Choroid plexus epithelial cell (primary cell): ENCODE measurements around the gene MACO1.
"Not testable (repeated sequence)": the region's sequence is repeated elsewhere in the genome, so short reads cannot be mapped to it uniquely, and the experiment has no call there.

Source experiments
- DNase-seq: peaks from one replicate; pipeline ENCODE4 v3.0.0-alpha.2; 2010; ENCODE audit warnings: low read depth
- H3K4me3 ChIP-seq: 2 replicates; pipeline ENCODE4 v1.5.1; 2011; ENCODE audit warnings: low read depth, mild to moderate bottlenecking, control low read depth, low read length, moderate library complexity
- CTCF ChIP-seq: conservative IDR thresholded peaks from 2 replicates; pipeline ENCODE4 v1.5.1; 2011; ENCODE audit warnings: low read depth, mild to moderate bottlenecking, control low read depth, inconsistent platforms, low read length, moderate library complexity

The MACO1 gene

GRCh38 chr1:25412872-25413623, 17.6 kb upstream of the MACO1 start:
- H3K4me3 ChIP-seq, DNase-seq: not testable (repeated sequence)

GRCh38 chr1:25414157-25414556, 16.5 kb upstream of the MACO1 start:
- DNase-seq: not testable (repeated sequence)

GRCh38 chr1:25414578-25414977, 16.1 kb upstream of the MACO1 start:
- not testable (repeated sequence) for H3K4me3 ChIP-seq, DNase-seq

More at GRCh38 chr1:25414157-25414556, 16.5 kb upstream of the MACO1 start:
- not testable (repeated sequence) for H3K4me3 ChIP-seq

- H3K4me3 ChIP-seq, DNase-seq: not testable (repeated sequence)
These were observed 13.4 kb upstream of the MACO1 start for GRCh38 chr1:25417280-25417679.

- DNase-seq: not testable (repeated sequence)
These were observed 11.4 kb upstream of the MACO1 start for GRCh38 chr1:25419339-25419738.

GRCh38 chr1:25420715-25421114, 10.0 kb upstream of the MACO1 start, which contains the start of gene RHCE:
Gene RHCE, minus strand, starts transcription at chr1:25420825. Its CDS starts 39 bp downstream, at chr1:25420786.
- not testable (repeated sequence) for DNase-seq, H3K4me3 ChIP-seq

More at GRCh38 chr1:25419339-25419738, 11.4 kb upstream of the MACO1 start:
- H3K4me3 ChIP-seq: not testable (repeated sequence)

GRCh38 chr1:25423206-25423605, 7.5 kb upstream of the MACO1 start:
- DNase-seq, H3K4me3 ChIP-seq: not testable (repeated sequence)

GRCh38 chr1:25425098-25426085, 5.3 kb upstream of the MACO1 start:
- no peak for DNase-seq
- no peak overlapping the region for H3K4me3 ChIP-seq

GRCh38 chr1:25427696-25428095, 3.0 kb upstream of the MACO1 start:
- DNase-seq: no peak
- TF ChIP-seq CTCF: no peak
- no peak overlapping the region for H3K4me3 ChIP-seq

More at GRCh38 chr1:25425098-25426085, 5.3 kb upstream of the MACO1 start:
- TF ChIP-seq CTCF: no peak

- H3K4me3 ChIP-seq: no peak overlapping the region
- no peak for TF ChIP-seq CTCF
- DNase-seq: no peak
These were observed 2.1 kb upstream of the MACO1 start for GRCh38 chr1:25428475-25429166.
